NOMO-1 treated with dmso at 0.1 percent for 144 hours (cell line): ENCODE results near the gene SLC7A9.
"Not testable (repeated sequence)": the region's sequence is repeated elsewhere in the genome, so short reads cannot be mapped to it uniquely, and the experiment has no call there.

ENCODE experiments used
- DNase-seq: peaks from one replicate; lab custom pipeline; 2025; ENCODE audit not compliant: unreplicated experiment; lab: John Stamatoyannopoulos, UW

Gene SLC7A9

GRCh38 chr19:32808236-32808635, 61.3 kb downstream of the SLC7A9 start:
- no peak for DNase-seq

- DNase-seq = no peak
Observed at GRCh38 chr19:32802840-32803239, 66.7 kb downstream of the SLC7A9 start.

GRCh38 chr19:32800754-32801153, 68.8 kb downstream of the SLC7A9 start:
- no peak for DNase-seq

GRCh38 chr19:32800191-32800590, 69.4 kb downstream of the SLC7A9 start:
- no peak for DNase-seq

- no peak for DNase-seq
Observed at GRCh38 chr19:32798201-32798600, 71.4 kb downstream of the SLC7A9 start.

GRCh38 chr19:32789429-32789828, 80.1 kb downstream of the SLC7A9 start:
- DNase-seq = no peak

GRCh38 chr19:32787895-32788294, 81.7 kb downstream of the SLC7A9 start:
- DNase-seq = not testable (repeated sequence)

- DNase-seq = not testable (repeated sequence)
Observed at GRCh38 chr19:32787161-32787813, 82.3 kb downstream of the SLC7A9 start.

GRCh38 chr19:32782089-32782488, 87.5 kb downstream of the SLC7A9 start:
- not testable (repeated sequence) for DNase-seq

- no peak for DNase-seq
Observed at GRCh38 chr19:32781280-32781679, 88.3 kb downstream of the SLC7A9 start.
